H1 (cell line): Measurements from ENCODE around the gene C2orf76. TPM values are rescaled to one million over a fixed set of nuclear protein-coding genes. Genes with fewer than 3 reads are reported as not detected.

Experiments used
- CTCF ChIA-PET: fragments of 300-600 bp; sonication (Branson Sonifier 250); formaldehyde crosslinking; loops from one replicate; lab custom pipeline; 2021; ENCODE audit not compliant: partially characterized antibody; lab: Charles Lee
- POLR2A ChIA-PET: fragments of 300-600 bp; sonication (Branson Sonifier 250); formaldehyde crosslinking; loops from one replicate; lab custom pipeline; 2021; ENCODE audit warnings: inconsistent platforms; ENCODE audit not compliant: partially characterized antibody; lab: Charles Lee
- DNase-seq, 2 experiments: peaks; one replicate each; pipeline versions ENCODE4 v3.0.0 to v3.0.0-alpha.2; 2010 to 2022; ENCODE audit warnings: low spot score in 2 of 2, low read depth in 1 of 2, mixed read lengths in 1 of 2
- FAIRE-seq: peaks from 2 replicates; lab custom pipeline; 2011; peaks lifted over from hg19 to GRCh38; lab: Jason Lieb, UNC
- H2AFZ ChIP-seq: 2 replicates; pipeline ENCODE4 v1.8.1; 2012; ENCODE audit warnings: low read length, inconsistent platforms
- H2AK5ac ChIP-seq: 2 replicates; pipeline ENCODE4 v1.6.1; 2013; ENCODE audit warnings: low read depth, low read length
- H2BK120ac ChIP-seq: replicated peaks from 2 replicates; pipeline ENCODE3; 2013; ENCODE audit warnings: low read depth, low read length, inconsistent platforms
- H2BK12ac ChIP-seq: 2 replicates; pipeline ENCODE4 v1.6.1; 2013; ENCODE audit warnings: low read depth, low read length
- H2BK15ac ChIP-seq: 2 replicates; pipeline ENCODE4 v1.6.1; 2013; ENCODE audit warnings: low read length
- H2BK20ac ChIP-seq: 2 replicates; pipeline ENCODE4 v1.6.1; 2013; ENCODE audit warnings: low read length
- H2BK5ac ChIP-seq: 2 replicates; pipeline ENCODE4 v1.6.1; 2013; ENCODE audit warnings: low read depth, low read length
- H3K14ac ChIP-seq: 2 replicates; pipeline ENCODE4 v1.6.1; 2013; ENCODE audit warnings: inconsistent platforms; ENCODE audit not compliant: insufficient read length
- H3K18ac ChIP-seq: 2 replicates; pipeline ENCODE4 v1.6.1; 2013; ENCODE audit warnings: low read length; ENCODE audit errors: extremely low read depth
- H3K23ac ChIP-seq: 2 replicates; pipeline ENCODE4 v1.6.1; 2013; ENCODE audit warnings: inconsistent platforms; ENCODE audit not compliant: insufficient read length
- H3K23me2 ChIP-seq: 2 replicates; pipeline ENCODE4 v1.6.1; 2013; ENCODE audit warnings: low read depth, low read length
- H3K27ac ChIP-seq: 2 replicates; pipeline ENCODE4 v1.6.1; 2011; ENCODE audit warnings: low read depth, low read length, inconsistent platforms
- H3K27me3 ChIP-seq, 4 experiments: replicated peaks in 1 of 4; 1 replicate in 1 of 4; 2 replicates in 3 of 4; pipeline versions ENCODE4 v1.6.1 to v1.8.1; 2011 to 2013; ENCODE audit warnings: low read length in 3 of 4, mild to moderate bottlenecking in 3 of 4, inconsistent platforms in 2 of 4, mixed read lengths in 2 of 4, moderate library complexity in 1 of 4; ENCODE audit not compliant: control insufficient read depth in 3 of 4, insufficient read depth in 3 of 4; ENCODE audit errors: extremely low read depth in 1 of 4
- H3K36me3 ChIP-seq, 4 experiments: 2 replicates each; pipeline versions ENCODE4 v1.6.1 to v1.8.1; 2011 to 2013; ENCODE audit warnings: mild to moderate bottlenecking in 4 of 4, low read length in 3 of 4, moderate library complexity in 2 of 4, control low read depth in 1 of 4, inconsistent platforms in 1 of 4; ENCODE audit not compliant: insufficient read depth in 4 of 4, control insufficient read depth in 2 of 4
- H3K4ac ChIP-seq: replicated peaks from 2 replicates; pipeline ENCODE3; 2013; ENCODE audit warnings: low read length, low read depth, mixed read lengths, inconsistent platforms; ENCODE audit not compliant: insufficient read length
- H3K4me1 ChIP-seq, 4 experiments: replicated peaks in 1 of 4; 1 replicate in 1 of 4; 2 replicates in 3 of 4; pipeline versions ENCODE4 v1.6.1 to v1.8.1; 2011 to 2013; ENCODE audit warnings: low read length in 3 of 4, inconsistent platforms in 2 of 4, mixed read lengths in 1 of 4; ENCODE audit not compliant: insufficient read depth in 4 of 4, control insufficient read depth in 3 of 4
- H3K4me2 ChIP-seq, 2 experiments: 2 replicates each; pipeline versions ENCODE4 v1.6.1 to v1.8.1; 2011 to 2013; ENCODE audit warnings: low read depth in 2 of 2, low read length in 2 of 2, control low read depth in 1 of 2, inconsistent platforms in 1 of 2, mild to moderate bottlenecking in 1 of 2; ENCODE audit not compliant: insufficient read depth in 1 of 2
- H3K4me3 ChIP-seq, 4 experiments: fragments of 200-600, 300-600 bp in 1 of 4; sonication (generic), shearing (Covaris generic), sonication (Bioruptor Twin) in 1 of 4; 2 replicates each; pipeline versions ENCODE4 v1.5.1 to v1.8.1; 2011 to 2016; ENCODE audit warnings: low read length in 4 of 4, low read depth in 3 of 4, control low read depth in 2 of 4, inconsistent platforms in 2 of 4, mild to moderate bottlenecking in 2 of 4, mixed read lengths in 1 of 4, moderate library complexity in 1 of 4; ENCODE audit not compliant: insufficient read depth in 2 of 4; ENCODE audit errors: extremely low read depth in 1 of 4
- H3K56ac ChIP-seq: replicated peaks from 2 replicates; pipeline ENCODE3; 2013; ENCODE audit warnings: low read depth, mild to moderate bottlenecking, mixed read lengths, low read length, inconsistent platforms; ENCODE audit not compliant: insufficient read length
- H3K79me1 ChIP-seq: 2 replicates; pipeline ENCODE4 v1.6.1; 2013; ENCODE audit warnings: low read depth, low read length, control low read depth
- H3K79me2 ChIP-seq, 2 experiments: 2 replicates each; pipeline versions ENCODE4 v1.6.1 to v1.8.1; 2012 to 2013; ENCODE audit warnings: low read length in 2 of 2, mild to moderate bottlenecking in 2 of 2, inconsistent platforms in 1 of 2; ENCODE audit not compliant: insufficient read depth in 2 of 2, control insufficient read depth in 1 of 2
- H3K9ac ChIP-seq, 4 experiments: replicated peaks in 1 of 4; 1 replicate in 1 of 4; 2 replicates in 3 of 4; pipeline versions ENCODE4 v1.6.1 to v1.8.1; 2011 to 2013; ENCODE audit warnings: low read depth in 3 of 4, low read length in 3 of 4, control low read depth in 2 of 4, mild to moderate bottlenecking in 2 of 4, moderate library complexity in 2 of 4, inconsistent platforms in 1 of 4; ENCODE audit errors: extremely low read depth in 1 of 4
- H3K9me3 ChIP-seq, 2 experiments: 2 replicates each; pipeline versions ENCODE4 v1.6.1 to v1.8.1; 2012 to 2013; ENCODE audit warnings: mild to moderate bottlenecking in 2 of 2, moderate library complexity in 2 of 2, control low read depth in 1 of 2, inconsistent platforms in 1 of 2, low read depth in 1 of 2, low read length in 1 of 2, mixed read lengths in 1 of 2; ENCODE audit not compliant: insufficient read depth in 2 of 2
- H4K20me1 ChIP-seq, 2 experiments: replicated peaks in 1 of 2; 2 replicates each; pipeline versions ENCODE3 to v1.8.1; 2011 to 2013; ENCODE audit warnings: inconsistent platforms in 2 of 2, low read length in 2 of 2, mild to moderate bottlenecking in 1 of 2; ENCODE audit not compliant: insufficient read depth in 2 of 2, control insufficient read depth in 1 of 2
- H4K5ac ChIP-seq: 2 replicates; pipeline ENCODE4 v1.6.1; 2013; ENCODE audit warnings: low read length, low read depth, mixed read lengths, inconsistent platforms; ENCODE audit not compliant: insufficient read length
- H4K8ac ChIP-seq: 2 replicates; pipeline ENCODE4 v1.8.0; 2013; ENCODE audit warnings: mild to moderate bottlenecking, moderate library complexity, low read length, inconsistent platforms; ENCODE audit not compliant: insufficient read depth; ENCODE audit errors: extremely low read depth
- H4K91ac ChIP-seq: replicated peaks from 2 replicates; pipeline ENCODE3; 2013; ENCODE audit warnings: low read length, mixed read lengths, inconsistent platforms; ENCODE audit not compliant: insufficient read length
- E2F6 ChIP-seq: IDR thresholded peaks from 2 replicates; pipeline ENCODE4 v1.6.1; 2012; ENCODE audit warnings: inconsistent platforms
- EP300 ChIP-seq, 2 experiments: IDR thresholded peaks; 1 replicate in 1 of 2; 2 replicates in 1 of 2; pipeline ENCODE4 v1.6.1; 2011 to 2012; ENCODE audit warnings: low read depth in 2 of 2, low read length in 2 of 2, mild to moderate bottlenecking in 2 of 2, borderline replicate concordance in 1 of 2, inconsistent platforms in 1 of 2, moderate library complexity in 1 of 2
- JUND ChIP-seq: IDR thresholded peaks from 2 replicates; pipeline ENCODE4 v1.6.1; 2011; ENCODE audit warnings: mild to moderate bottlenecking, improper control_type of control experiment, low read length
- NRF1 ChIP-seq: IDR thresholded peaks from 2 replicates; pipeline ENCODE4 v1.6.1; 2011; ENCODE audit warnings: mild to moderate bottlenecking, low read depth, low read length, improper control_type of control experiment
- PHF8 ChIP-seq: fragments of 200-600 bp; sonication (generic); conservative IDR thresholded peaks from 2 replicates; pipeline ENCODE4 v1.7.1; 2012; ENCODE audit warnings: low read depth, mild to moderate bottlenecking, inconsistent platforms, low read length, moderate library complexity
- POLR2A ChIP-seq, 2 experiments: IDR thresholded peaks; 1 replicate in 1 of 2; 2 replicates in 1 of 2; pipeline ENCODE4 v1.6.1; 2011; ENCODE audit warnings: low read depth in 2 of 2, low read length in 2 of 2, mild to moderate bottlenecking in 2 of 2; ENCODE audit errors: control extremely low read depth in 1 of 2
- RAD21 ChIP-seq, 2 experiments: IDR thresholded peaks in 1 of 2; conservative IDR thresholded peaks in 1 of 2; 2 replicates each; pipeline ENCODE4 v1.6.1; 2011; ENCODE audit warnings: low read depth in 2 of 2, low read length in 2 of 2, improper control_type of control experiment in 1 of 2, inconsistent platforms in 1 of 2, mild to moderate bottlenecking in 1 of 2, moderate library complexity in 1 of 2
- RBBP5 ChIP-seq: IDR thresholded peaks from 2 replicates; pipeline ENCODE4 v1.7.1; 2012; ENCODE audit warnings: low read depth, mild to moderate bottlenecking, inconsistent platforms, low read length, moderate library complexity, borderline replicate concordance
- RNF2 ChIP-seq: fragments of 200-900, 300-1000 bp; sonication (generic); IDR thresholded peaks from 2 replicates; pipeline ENCODE4 v1.7.1; 2016; ENCODE audit warnings: borderline replicate concordance, low read depth, mild to moderate bottlenecking, antibody characterized with exemption, low read length; ENCODE audit not compliant: poor library complexity, severe bottlenecking; ENCODE audit errors: missing control alignments
- RXRA ChIP-seq: IDR thresholded peaks from 2 replicates; pipeline ENCODE4 v1.6.1; 2011; ENCODE audit warnings: low read depth, mild to moderate bottlenecking, low read length, moderate library complexity; ENCODE audit not compliant: insufficient read depth
- SP2 ChIP-seq: IDR thresholded peaks from 2 replicates; pipeline ENCODE4 v1.6.1; 2012; ENCODE audit warnings: mild to moderate bottlenecking, low read length, inconsistent platforms
- SUZ12 ChIP-seq: fragments of 200-600 bp; sonication (generic); IDR thresholded peaks from 2 replicates; pipeline ENCODE4 v1.6.1; 2012; ENCODE audit warnings: mild to moderate bottlenecking, inconsistent platforms, low read length, moderate library complexity, mixed read lengths
- TCF12 ChIP-seq: IDR thresholded peaks from 2 replicates; pipeline ENCODE4 v1.6.1; 2011; ENCODE audit warnings: low read depth, mild to moderate bottlenecking, low read length
- TEAD4 ChIP-seq: IDR thresholded peaks from 2 replicates; pipeline ENCODE4 v1.6.1; 2012; ENCODE audit warnings: low read depth, low read length, inconsistent platforms, mixed read lengths
- WGBS, 2 experiments: shearing (Covaris generic) in 1 of 2; methylation state at CpG; one replicate each; pipeline versions ENCODE4 v1.1.6 to v1.1.7; 2013 to 2015; ENCODE audit warnings: low lambda C conversion rate in 2 of 2, mixed read lengths in 2 of 2, inconsistent platforms in 1 of 2, low coverage in 1 of 2, missing lambda C conversion rate in 1 of 2; ENCODE audit not compliant: insufficient replicate concordance in 2 of 2, insufficient coverage in 1 of 2, insufficient read length in 1 of 2; ENCODE audit errors: extremely low coverage in 1 of 2, missing lambda C conversion rate in 1 of 2; 5-methylcytosine and 5-hydroxymethylcytosine counted together
- polyA plus RNA-seq, 7 experiments: library from polyadenylated mRNA; depleted of rRNA in 3 of 7; stranded (reverse) in 5 of 7; unstranded in 2 of 7; fragments of >200 nt in 5 of 7; fragments of 200-250 nt in 2 of 7; gene quantifications; 1 replicate in 5 of 7; 2 replicates in 1 of 7; 4 replicates in 1 of 7; pipeline versions ENCODE4 v1.2.1 to v1.2.3, GENCODE V29; 2011 to 2013; ENCODE audit warnings: missing spikeins in 2 of 7, mixed read lengths in 2 of 7
- total RNA-seq: library from RNA; stranded (reverse); fragmentation: NEBNext Ultra II Directional; extraction: Animal tissue kit (Norgen Biotek cat#: 25700); gene quantifications from 2 replicates; pipeline ENCODE4 v1.2.1, GENCODE V29; 2021

The C2orf76 gene
- total and polyA plus RNA-seq, 2 of the 8 experiments (the other 6 are each of a cell fraction or from before 2014, with no cell fraction given) = 4.4 to 5.0 TPM

GRCh38 chr2:119327431-119327830 is 39.2 kb downstream of the C2orf76 start:
- Histone ChIP-seq H4K20me1 (no peaks in the 10 kb centered on the region), H4K8ac (no peak overlapping the region), H3K4me3 (no peak overlapping the region), H2AFZ (no peak overlapping the region), H3K27me3 (no peaks in the 10 kb centered on the region), H2BK15ac (no peak overlapping the region), H3K9ac (no peak overlapping the region), H3K9me3 (no peaks in the 10 kb centered on the region), H4K91ac (no peak overlapping the region), H4K5ac (no peak overlapping the region), H3K79me1 (no peaks in the 10 kb centered on the region), H3K14ac (no peak overlapping the region), H2BK120ac (no peak overlapping the region), H2AK5ac (no peak overlapping the region), H2BK20ac (no peak overlapping the region), H3K27ac (no peak overlapping the region), H3K56ac (no peak overlapping the region), H3K4ac (no peak overlapping the region), H3K4me2 (no peak overlapping the region), H3K18ac (no peak overlapping the region), H3K4me1 (no peaks in the 10 kb centered on the region), H2BK5ac (no peak overlapping the region), H3K23me2 (no peaks in the 10 kb centered on the region), H3K23ac (no peak overlapping the region), H2BK12ac (no peak overlapping the region), H3K36me3 (no peaks in the 10 kb centered on the region), H3K79me2 (no peaks in the 10 kb centered on the region)
- DNase-seq (no peak), FAIRE-seq (no peak)
- ChIA-PET CTCF (interaction anchor here (1.2 kb wide), 1 partner anchor 167 kb away, joined by 3 read pairs; no protein-coding TSS in a partner anchor), POLR2A (no interaction called here)
- 94% methylated on average over 6 of the region's 6 CpGs; no CpG with 5 or more reads in 1 of the 2 experiments for WGBS, 2 experiments
- no peak for TF ChIP-seq RXRA
- TF ChIP-seq SP2 = no peak
- TF ChIP-seq JUND = no peak
- no peak for TF ChIP-seq POLR2A (IDR thresholded peaks at IDR 0.05; ENCODE audit: control extremely low read depth in 1 of 2, low read depth in 2 of 2, low read length in 2 of 2)
- no peak for TF ChIP-seq E2F6
- no peak for TF ChIP-seq NRF1
- TF ChIP-seq TEAD4 = no peak
- TF ChIP-seq EP300 (IDR thresholded peaks at IDR 0.05; ENCODE audit: borderline replicate concordance in 1 of 2, low read depth in 2 of 2, low read length in 2 of 2) = no peak
- no peak for TF ChIP-seq SUZ12
- no peak for TF ChIP-seq TCF12
- no peak for TF ChIP-seq RAD21 (IDR thresholded peaks at IDR 0.05 in 1 of 2, conservative IDR thresholded peaks at IDR 0.05 in 1 of 2; ENCODE audit: low read depth in 2 of 2, low read length in 2 of 2)
- no peak for TF ChIP-seq PHF8
- no peak for TF ChIP-seq RBBP5
- TF ChIP-seq RNF2 = no peak
